Lung (tissue), 16 donors: ENCODE results near the gene MYCN. TPM values are rescaled to one million over a fixed set of nuclear protein-coding genes. Genes with fewer than 3 reads are reported as not detected.
A peak's percentile ranks its signal among the peaks of the same experiment; 100 is the strongest.

Experiments used
- ATAC-seq: fragments of 200-7000 bp; cut with Tn5 transposase; one replicate; pipeline ENCODE4 v1.9.1; 2020; ENCODE audit warnings: moderate number of reproducible peaks; ENCODE audit not compliant: insufficient read depth, low FRiP score
- DNase-seq, 3 donors: peaks; one replicate each; pipeline ENCODE4 v3.0.0-alpha.2; 2013 to 2017
- H3K27ac ChIP-seq, 2 donors: one replicate each; pipeline ENCODE4 v1.5.1; 2013; ENCODE audit warnings: mild to moderate bottlenecking in 2 of 2, moderate library complexity in 2 of 2, control low read depth in 1 of 2, inconsistent platforms in 1 of 2, low read depth in 1 of 2, low read length in 1 of 2
- H3K27me3 ChIP-seq, 3 donors: one replicate each; pipeline ENCODE4 v1.5.1; 2013; ENCODE audit warnings: low read length in 2 of 3; ENCODE audit not compliant: control insufficient read depth in 3 of 3, insufficient read depth in 3 of 3
- H3K36me3 ChIP-seq, 4 donors: one replicate each; pipeline ENCODE4 v1.5.1; 2013; ENCODE audit warnings: low read length in 4 of 4, mild to moderate bottlenecking in 1 of 4, moderate library complexity in 1 of 4; ENCODE audit not compliant: control insufficient read depth in 4 of 4, insufficient read depth in 4 of 4
- H3K4me1 ChIP-seq, 5 donors: one replicate each; pipeline ENCODE4 v1.5.1; 2013; ENCODE audit warnings: low read length in 5 of 5, mild to moderate bottlenecking in 2 of 5, moderate library complexity in 1 of 5; ENCODE audit not compliant: control insufficient read depth in 5 of 5, insufficient read depth in 5 of 5
- H3K4me3 ChIP-seq: one replicate; pipeline ENCODE4 v1.5.1; 2013; ENCODE audit warnings: mild to moderate bottlenecking, control low read depth, moderate library complexity
- H3K9ac ChIP-seq, 2 donors: one replicate each; pipeline ENCODE4 v1.5.1; 2013; ENCODE audit warnings: low read length in 2 of 2, control low read depth in 1 of 2; ENCODE audit not compliant: insufficient read depth in 1 of 2
- H3K9me3 ChIP-seq, 4 donors: one replicate each; pipeline ENCODE4 v1.5.1; 2013; ENCODE audit warnings: low read length in 3 of 4, mild to moderate bottlenecking in 1 of 4, moderate library complexity in 1 of 4; ENCODE audit not compliant: control insufficient read depth in 4 of 4, insufficient read depth in 3 of 4
- CTCF ChIP-seq: IDR thresholded peaks from 2 replicates; pipeline ENCODE4 v1.5.1; 2012; ENCODE audit warnings: mild to moderate bottlenecking; ENCODE audit errors: control extremely low read depth, extremely low read depth
- WGBS, 2 donors: extraction: QIAGEN DNeasy Blood & Tissue Kit; methylation state at CpG; one replicate each; pipeline ENCODE4 v1.1.7; 2013; 5-methylcytosine and 5-hydroxymethylcytosine counted together
- long read RNA-seq, 5 donors: transcript quantifications; one replicate each; lab custom pipeline, GENCODE V29; 2026
- polyA plus RNA-seq, 2 donors: library from polyadenylated mRNA; stranded (reverse); fragments of 200-250 nt; gene quantifications; one replicate each; pipeline ENCODE4 v1.2.1, GENCODE V29; 2013
- total RNA-seq, 2 donors: library from RNA; depleted of rRNA in 1 of 2; stranded (reverse); fragments of >200 nt in 1 of 2; gene quantifications; one replicate each; pipeline ENCODE4 v1.2.1, GENCODE V29; 2014 to 2021
- donor health status: control.
- donor health status: control.
- donor health status: Bipolar disorder and iron deficiency.
- donor health status: healthy.
- donor health status: DM: yes; HTN: yes; CAD: no.

The MYCN gene
- total RNA-seq: 1 to 10 TPM in 1 of 2 donors, under 1 TPM in 1; 0.49 to 5.2 TPM
- polyA plus RNA-seq: under 1 TPM; 0.16 to 0.23 TPM
- long read RNA-seq, donor 1, partial matches to known transcripts: 81 of 82 reads
- long read RNA-seq, donor 1, other reads (novel, unspliced or antisense): 0 of 82 reads
- long read RNA-seq, donor 2: 0 reads
- long read RNA-seq, donor 3, transcript MYCN-201 (3 exons, 2,602 nt): major isoform, 6 of 6 reads
- long read RNA-seq, donor 3, partial matches to known transcripts: 0 of 6 reads
- long read RNA-seq, donor 3, other reads (novel, unspliced or antisense): 0 of 6 reads
- long read RNA-seq, donor 4: 0 reads
- long read RNA-seq, donor 5, transcript MYCN-201 (3 exons, 2,602 nt): major isoform, 9 of 17 reads
- long read RNA-seq, donor 5, partial matches to known transcripts: 8 of 17 reads
- long read RNA-seq, donor 5, other reads (novel, unspliced or antisense): 0 of 17 reads

- Histone ChIP-seq H3K4me1 (peaks cover 7 to 32% (median 13%) of the 10 kb centered on the region in 5 donors), H3K9ac (peak within 1 kb of the TSS in 1 of 2 donors; percentile 23), H3K36me3 (no peaks in the 10 kb centered on the region), H3K9me3 (no peaks in the 10 kb centered on the region), H3K4me3 (peak within 1 kb of the TSS; percentile 15), H3K27me3 (peaks cover 0 to 11% (median 5%) of the 10 kb centered on the region in 3 donors), H3K27ac (no peak within 1 kb of the TSS)
- WGBS, 2 donors: 0 to 1% methylated on average over 47 of the region's 47 CpGs
- ATAC-seq: no peak
- DNase-seq: peak; percentile 90 to 93 (median 90)
- no peak for TF ChIP-seq CTCF
Observed at GRCh38 chr2:15939854-15940660, at the start of gene MYCN. Gene MYCN (plus strand): TSS chr2:15940550. CDS start chr2:15942065, 1,515 bp downstream.

GRCh38 chr2:15890936-15891905, 49.1 kb upstream of the MYCN start:
- TF ChIP-seq CTCF: no peak
- Histone ChIP-seq H3K4me1 (peaks cover 0 to 44% (median 9%) of the 10 kb centered on the region in 5 donors), H3K9ac (no peak overlapping the region), H3K4me3 (no peak overlapping the region), H3K27ac (no peak overlapping the region), H3K36me3 (no peaks in the 10 kb centered on the region), H3K9me3 (no peaks in the 10 kb centered on the region), H3K27me3 (no peaks in the 10 kb centered on the region)
- no peak for ATAC-seq
- DNase-seq: peak; percentile 10 to 46 (median 29)
- 69 to 70% methylated on average over 15 of the region's 15 CpGs for WGBS, 2 donors

- no peak for ATAC-seq
- peak in 1 of 3 donors; percentile 13 for DNase-seq
Observed at GRCh38 chr2:15892151-15892880, 48.0 kb upstream of the MYCN start.

More at GRCh38 chr2:15892151-15892880, 48.0 kb upstream of the MYCN start:
- no peak overlapping the region for H3K4me3 ChIP-seq
- no peaks in the 10 kb centered on the region for H3K27me3 ChIP-seq
- TF ChIP-seq CTCF: no peak
- H3K4me1 ChIP-seq: peaks cover 0 to 44% (median 9%) of the 10 kb centered on the region in 5 donors
- H3K27ac ChIP-seq: no peak overlapping the region
- H3K9ac ChIP-seq: no peak overlapping the region
- WGBS, 2 donors: 66 to 76% methylated on average over 8 of the region's 8 CpGs
- no peaks in the 10 kb centered on the region for H3K36me3 ChIP-seq
- peaks cover 0 to 2% (median 0%) of the 10 kb centered on the region in 4 donors for H3K9me3 ChIP-seq
